Endothelial cell of umbilical vein (primary cell): ENCODE data around the gene SYT17. TPM values are rescaled to one million over a fixed set of nuclear protein-coding genes. Genes with fewer than 3 reads are reported as not detected.

Experiments used
- BruUV-seq: library from RNA; stranded (reverse); fragments of 400-500 nt; replicated peaks from 2 replicates; lab custom pipeline; 2021; lab: Mats Ljungman, UMichigan
- CTCF ChIA-PET: fragments of 300-600, 350-600 bp; sonication (Branson Sonifier 250); formaldehyde crosslinking; loops from one replicate; lab custom pipeline; 2021; ENCODE audit warnings: antibody characterized with exemption, inconsistent platforms; lab: Charles Lee
- POLR2A ChIA-PET: fragments of 300-600, 350-600 bp; sonication (Branson Sonifier 250); formaldehyde crosslinking; loops from one replicate; lab custom pipeline; 2021; ENCODE audit warnings: antibody characterized with exemption, inconsistent platforms; lab: Charles Lee
- DNase-seq: peaks from one replicate; pipeline ENCODE4 v3.0.0-alpha.2; 2011; ENCODE audit warnings: low read depth, low spot score
- FAIRE-seq: peaks from 2 replicates; lab custom pipeline; 2011; peaks lifted over from hg19 to GRCh38; lab: Jason Lieb, UNC
- H2AFZ ChIP-seq: 2 replicates; pipeline ENCODE4 v1.6.0; 2012; ENCODE audit warnings: low read depth, low read length, control low read depth, inconsistent platforms
- H3K27ac ChIP-seq: 2 replicates; pipeline ENCODE4 v1.5.1; 2011; ENCODE audit warnings: low read depth, mild to moderate bottlenecking, control low read depth, low read length, moderate library complexity; ENCODE audit not compliant: insufficient read depth
- H3K27me3 ChIP-seq, 2 experiments: 2 replicates each; pipeline versions ENCODE4 v1.6.0 to v1.6.1; 2011; ENCODE audit warnings: low read length in 2 of 2, mixed read lengths in 1 of 2; ENCODE audit not compliant: control insufficient read depth in 2 of 2, insufficient read depth in 2 of 2
- H3K36me3 ChIP-seq, 2 experiments: 2 replicates in 1 of 2; 3 replicates in 1 of 2; pipeline ENCODE4 v1.5.1; 2011; ENCODE audit warnings: low read length in 2 of 2, mild to moderate bottlenecking in 1 of 2, moderate library complexity in 1 of 2; ENCODE audit not compliant: control insufficient read depth in 2 of 2, insufficient read depth in 2 of 2; ENCODE audit errors: extremely low read depth in 1 of 2
- H3K4me1 ChIP-seq: 3 replicates; pipeline ENCODE4 v1.5.1; 2011; ENCODE audit warnings: mild to moderate bottlenecking, low read length; ENCODE audit not compliant: control insufficient read depth, insufficient read depth; ENCODE audit errors: extremely low read depth
- H3K4me2 ChIP-seq: 2 replicates; pipeline ENCODE4 v1.6.1; 2011; ENCODE audit warnings: low read length, control low read depth, mixed read lengths; ENCODE audit not compliant: insufficient read depth
- H3K4me3 ChIP-seq, 3 experiments: fragments of 200-600 bp in 1 of 3; sonication (generic), shearing (Covaris generic) in 1 of 3; replicated peaks in 1 of 3; 2 replicates each; pipeline ENCODE4 v1.5.1; 2011 to 2016; ENCODE audit warnings: control low read depth in 3 of 3, low read length in 3 of 3, mild to moderate bottlenecking in 2 of 3, inconsistent platforms in 1 of 3, low read depth in 1 of 3, moderate library complexity in 1 of 3; ENCODE audit not compliant: insufficient read depth in 1 of 3
- H3K79me2 ChIP-seq: 2 replicates; pipeline ENCODE4 v1.6.0; 2012; ENCODE audit warnings: low read length, inconsistent platforms; ENCODE audit not compliant: control insufficient read depth, insufficient read depth
- H3K9ac ChIP-seq: replicated peaks from 2 replicates; pipeline ENCODE3; 2011; ENCODE audit warnings: low read length, control low read depth; ENCODE audit not compliant: insufficient read depth; ENCODE audit errors: extremely low read depth
- H3K9me1 ChIP-seq: replicated peaks from 3 replicates; pipeline ENCODE4 v1.6.0; 2011; ENCODE audit warnings: mild to moderate bottlenecking, low read length; ENCODE audit not compliant: control insufficient read depth, insufficient read depth; ENCODE audit errors: extremely low read depth
- H3K9me3 ChIP-seq: replicated peaks from 2 replicates; pipeline ENCODE4 v1.5.1; 2012; ENCODE audit warnings: low read length, inconsistent platforms; ENCODE audit not compliant: control insufficient read depth, insufficient read depth
- H4K20me1 ChIP-seq: replicated peaks from 2 replicates; pipeline ENCODE3; 2011; ENCODE audit warnings: mild to moderate bottlenecking, low read length; ENCODE audit not compliant: control insufficient read depth, insufficient read depth; ENCODE audit errors: extremely low read depth
- EZH2 ChIP-seq: IDR thresholded peaks from 2 replicates; pipeline ENCODE4 v1.6.1; 2012; ENCODE audit warnings: borderline replicate concordance, low read depth, mild to moderate bottlenecking, moderate library complexity, low read length, inconsistent platforms; ENCODE audit not compliant: severe bottlenecking
- FOS ChIP-seq: IDR thresholded peaks from 2 replicates; pipeline ENCODE4 v1.6.1; 2011; ENCODE audit warnings: mild to moderate bottlenecking, low read length, moderate library complexity, borderline replicate concordance; ENCODE audit not compliant: insufficient read depth
- GATA2 ChIP-seq: IDR thresholded peaks from 2 replicates; pipeline ENCODE4 v1.7.0; 2011; ENCODE audit warnings: low read depth, mild to moderate bottlenecking, moderate library complexity, mixed read lengths, low read length; ENCODE audit not compliant: insufficient read length, insufficient read depth
- JUN ChIP-seq: IDR thresholded peaks from 2 replicates; pipeline ENCODE4 v1.6.1; 2011; ENCODE audit warnings: borderline replicate concordance, low read depth; ENCODE audit not compliant: insufficient read length, insufficient read depth
- MYC ChIP-seq: IDR thresholded peaks from one replicate; pipeline ENCODE4 v1.6.1; 2011; ENCODE audit warnings: mild to moderate bottlenecking, low read depth, low read length
- POLR2A ChIP-seq: IDR thresholded peaks from 2 replicates; pipeline ENCODE4 v1.6.1; 2012; ENCODE audit warnings: low read depth, mild to moderate bottlenecking, control low read depth, low read length
- POLR2AphosphoS5 ChIP-seq: IDR thresholded peaks from 2 replicates; pipeline ENCODE4 v1.6.1; 2012; ENCODE audit warnings: low read depth, mild to moderate bottlenecking, control low read depth, low read length, moderate library complexity; ENCODE audit not compliant: insufficient read depth
- dilution Hi-C: fragments of 300-500 bp; cut with MboI; formaldehyde crosslinking; loops from one replicate; pipeline ENCODE4 v1.15.0; 2019; ENCODE audit warnings: low sequenced_read_pairs; ENCODE audit not compliant: extremely low pct_ligation_motif_present
- intact Hi-C: fragments of 100-400 bp; cut with micrococcal nuclease; formaldehyde crosslinking; loops from one replicate; pipeline ENCODE4 v1.10.0; 2022
- polyA plus RNA-seq, 4 experiments: library from polyadenylated mRNA; depleted of rRNA in 3 of 4; stranded (reverse) in 3 of 4; unstranded in 1 of 4; fragments of >200 nt; gene quantifications; 2 replicates each; pipeline versions ENCODE4 v1.2.1 to v1.2.3, GENCODE V29; 2011 to 2012; ENCODE audit warnings: missing spikeins in 1 of 4
- total RNA-seq: library from RNA; stranded (reverse); gene quantifications from 2 replicates; pipeline ENCODE4 v1.2.3, GENCODE V29; 2021
- TF ChIP-seq, protein P1 (sequence below), 2 donors: IDR thresholded peaks; 1 replicate in 1 of 2; 2 replicates in 1 of 2; pipeline ENCODE4 v1.5.1; 2011; ENCODE audit warnings: low read length in 2 of 2, mild to moderate bottlenecking in 2 of 2, moderate library complexity in 2 of 2, control low read depth in 1 of 2, inconsistent platforms in 1 of 2, low read depth in 1 of 2; ENCODE audit not compliant: insufficient read depth in 1 of 2; ENCODE audit errors: extremely low read depth in 1 of 2
- TF ChIP-seq, protein P2 (sequence below): IDR thresholded peaks from 2 replicates; pipeline ENCODE4 v1.6.1; 2011; ENCODE audit not compliant: insufficient read depth, insufficient read length

The SYT17 gene
- total and polyA plus RNA-seq, 2 donors (not counting 3 experiments of a cell fraction or from before 2014, with no cell fraction given) = 1.9 to 4.2 TPM

DNA sequence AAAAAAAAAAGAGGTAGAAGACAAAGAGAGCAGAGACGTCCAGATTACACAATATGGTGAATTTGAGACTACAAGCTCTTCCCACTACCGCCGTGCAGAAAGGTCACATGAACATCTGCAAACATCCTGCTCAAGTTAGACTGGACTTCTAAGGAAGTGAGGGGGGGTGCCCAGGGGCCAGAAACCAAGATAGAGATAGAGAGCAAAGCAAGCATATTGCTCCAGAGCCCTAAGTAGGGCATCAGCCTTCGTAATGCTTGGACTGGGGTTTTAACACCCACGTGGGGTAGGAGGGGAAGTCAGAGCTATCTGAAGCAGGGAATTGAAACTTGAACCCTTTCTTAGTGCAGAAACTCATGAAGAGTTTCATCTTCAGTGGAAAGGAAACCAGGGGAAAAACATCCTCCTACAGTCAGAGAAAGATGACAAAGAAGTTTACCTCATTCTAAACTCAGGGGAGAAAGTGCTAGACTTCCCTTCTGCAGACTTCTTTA is 126.2 kb downstream of the SYT17 start:
- FAIRE-seq (no peak), DNase-seq (no peak)
- no peaks in the 10 kb centered on the region for H3K9me1 ChIP-seq
- H3K79me2 ChIP-seq = no peaks in the 10 kb centered on the region
- POLR2A ChIA-PET = no interaction called here
- no peak overlapping the region for H3K9ac ChIP-seq
- H3K36me3 ChIP-seq = no peaks in the 10 kb centered on the region
- no peaks in the 10 kb centered on the region for H3K4me1 ChIP-seq
- no peaks in the 10 kb centered on the region for H3K27me3 ChIP-seq
- intact Hi-C loops (no loop called here), dilution Hi-C loops (no loop called here)
- H3K4me3 ChIP-seq = no peak overlapping the region
- CTCF ChIA-PET = no interaction called here
- BruUV-seq = no TSS peak
- TF ChIP-seq MYC (no peak), POLR2AphosphoS5 (no peak), JUN (no peak), EZH2 (no peak)
- TF ChIP-seq, protein P1, sequence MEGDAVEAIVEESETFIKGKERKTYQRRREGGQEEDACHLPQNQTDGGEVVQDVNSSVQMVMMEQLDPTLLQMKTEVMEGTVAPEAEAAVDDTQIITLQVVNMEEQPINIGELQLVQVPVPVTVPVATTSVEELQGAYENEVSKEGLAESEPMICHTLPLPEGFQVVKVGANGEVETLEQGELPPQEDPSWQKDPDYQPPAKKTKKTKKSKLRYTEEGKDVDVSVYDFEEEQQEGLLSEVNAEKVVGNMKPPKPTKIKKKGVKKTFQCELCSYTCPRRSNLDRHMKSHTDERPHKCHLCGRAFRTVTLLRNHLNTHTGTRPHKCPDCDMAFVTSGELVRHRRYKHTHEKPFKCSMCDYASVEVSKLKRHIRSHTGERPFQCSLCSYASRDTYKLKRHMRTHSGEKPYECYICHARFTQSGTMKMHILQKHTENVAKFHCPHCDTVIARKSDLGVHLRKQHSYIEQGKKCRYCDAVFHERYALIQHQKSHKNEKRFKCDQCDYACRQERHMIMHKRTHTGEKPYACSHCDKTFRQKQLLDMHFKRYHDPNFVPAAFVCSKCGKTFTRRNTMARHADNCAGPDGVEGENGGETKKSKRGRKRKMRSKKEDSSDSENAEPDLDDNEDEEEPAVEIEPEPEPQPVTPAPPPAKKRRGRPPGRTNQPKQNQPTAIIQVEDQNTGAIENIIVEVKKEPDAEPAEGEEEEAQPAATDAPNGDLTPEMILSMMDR (IDR thresholded peaks at IDR 0.05; ENCODE audit: extremely low read depth in 1 of 2, insufficient read depth in 1 of 2, low read depth in 1 of 2, low read length in 2 of 2) = no peak
- H3K9me3 ChIP-seq = no peaks in the 10 kb centered on the region
- H3K27ac ChIP-seq = no peak overlapping the region
- H2AFZ ChIP-seq = no peak overlapping the region
- H4K20me1 ChIP-seq = no peaks in the 10 kb centered on the region
- no peak overlapping the region for H3K4me2 ChIP-seq

DNA sequence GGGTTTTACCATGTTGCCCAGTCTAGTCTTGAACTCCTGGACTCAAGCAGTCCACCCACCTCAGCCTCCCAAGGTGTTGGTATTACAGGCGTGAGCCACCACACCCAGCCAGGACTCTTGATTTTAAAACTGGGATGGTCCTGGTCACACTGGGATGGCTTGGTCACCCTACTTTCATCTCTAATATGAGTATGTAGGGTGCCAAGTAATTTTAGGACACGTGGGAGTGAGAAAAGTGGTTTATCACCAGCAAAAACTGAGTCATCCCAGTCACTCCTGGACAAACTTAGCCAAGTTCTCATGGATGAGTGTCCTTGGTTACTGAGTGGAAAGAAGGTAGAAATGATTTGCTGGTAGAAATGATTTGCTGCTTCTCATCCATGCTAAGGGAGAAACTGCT is 127.4 kb downstream of the SYT17 start:
- DNase-seq = no peak
- Histone ChIP-seq H4K20me1 (no peaks in the 10 kb centered on the region), H3K9me3 (no peaks in the 10 kb centered on the region), H3K4me2 (no peak overlapping the region), H3K9ac (no peak overlapping the region), H3K27me3 (no peaks in the 10 kb centered on the region), H3K27ac (no peak overlapping the region), H3K9me1 (no peaks in the 10 kb centered on the region), H3K36me3 (no peaks in the 10 kb centered on the region), H3K79me2 (no peaks in the 10 kb centered on the region), H2AFZ (no peak overlapping the region), H3K4me1 (no peaks in the 10 kb centered on the region), H3K4me3 (no peak overlapping the region)
- intact Hi-C loops = no loop called here
- BruUV-seq = no TSS peak
- ChIA-PET POLR2A (no interaction called here), CTCF (no interaction called here)
- TF ChIP-seq POLR2A (no peak), POLR2AphosphoS5 (no peak), EZH2 (no peak), JUN (no peak), FOS (no peak), MYC (no peak), GATA2 (no peak)
- TF ChIP-seq, protein P2, sequence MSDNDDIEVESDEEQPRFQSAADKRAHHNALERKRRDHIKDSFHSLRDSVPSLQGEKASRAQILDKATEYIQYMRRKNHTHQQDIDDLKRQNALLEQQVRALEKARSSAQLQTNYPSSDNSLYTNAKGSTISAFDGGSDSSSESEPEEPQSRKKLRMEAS = no peak
- TF ChIP-seq, protein P1 (IDR thresholded peaks at IDR 0.05; ENCODE audit: extremely low read depth in 1 of 2, insufficient read depth in 1 of 2, low read depth in 1 of 2, low read length in 2 of 2) = no peak
- FAIRE-seq = no peak
- dilution Hi-C loops = no loop called here
